Measurements from ENCODE around the gene RASA3. TPM values are rescaled to one million over a fixed set of nuclear protein-coding genes. Genes with fewer than 3 reads are reported as not detected.

RASA3 gene
- total RNA-seq, 1 experiment from 2014 or later = 22.3 TPM

DNA sequence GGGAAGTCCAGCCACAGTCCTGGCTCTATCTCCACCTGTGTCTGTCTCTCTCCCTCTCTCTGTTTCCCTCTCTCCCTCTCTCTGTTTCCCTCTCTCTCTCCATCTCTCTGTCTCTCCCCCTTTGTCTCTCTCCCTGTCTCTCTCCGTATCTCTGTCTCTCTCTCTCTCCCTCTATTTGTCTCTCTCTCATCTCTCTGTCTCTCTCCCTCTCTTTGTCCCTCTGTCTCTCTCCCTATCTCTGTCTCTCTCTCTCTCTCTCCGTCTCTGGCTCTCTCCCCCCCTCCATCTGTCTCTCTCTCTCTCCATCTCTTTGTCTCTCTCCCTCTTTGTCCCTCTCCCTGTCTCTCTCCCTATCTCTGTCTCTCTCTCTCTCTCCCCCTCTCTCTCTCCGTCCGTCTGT, 119.1 kb downstream of the RASA3 start:
- Mint-ChIP-seq H3K27me3 (ENCODE audit: low read depth) (no peaks in the 10 kb centered on the region), H3K9me3 (no peaks in the 10 kb centered on the region), H3K27ac (no peak overlapping the region), H3K4me3 (no peak overlapping the region), H3K36me3 (peaks cover 9% of the 10 kb centered on the region), H3K4me1 (no peaks in the 10 kb centered on the region)
- CTCF ChIA-PET = no interaction called here
- DNase-seq (ENCODE audit: low spot score) (no peak), ATAC-seq (no peak)
- TF ChIP-seq ZNF219 (CRISPR knock-in tag; IDR thresholded peaks at IDR 0.05; ENCODE audit: borderline replicate concordance) = no peak
- TF ChIP-seq, protein P1, sequence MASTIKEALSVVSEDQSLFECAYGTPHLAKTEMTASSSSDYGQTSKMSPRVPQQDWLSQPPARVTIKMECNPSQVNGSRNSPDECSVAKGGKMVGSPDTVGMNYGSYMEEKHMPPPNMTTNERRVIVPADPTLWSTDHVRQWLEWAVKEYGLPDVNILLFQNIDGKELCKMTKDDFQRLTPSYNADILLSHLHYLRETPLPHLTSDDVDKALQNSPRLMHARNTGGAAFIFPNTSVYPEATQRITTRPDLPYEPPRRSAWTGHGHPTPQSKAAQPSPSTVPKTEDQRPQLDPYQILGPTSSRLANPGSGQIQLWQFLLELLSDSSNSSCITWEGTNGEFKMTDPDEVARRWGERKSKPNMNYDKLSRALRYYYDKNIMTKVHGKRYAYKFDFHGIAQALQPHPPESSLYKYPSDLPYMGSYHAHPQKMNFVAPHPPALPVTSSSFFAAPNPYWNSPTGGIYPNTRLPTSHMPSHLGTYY (CRISPR knock-in tag; IDR thresholded peaks at IDR 0.05) = no peak
- TF ChIP-seq TCF7 (CRISPR knock-in tag; IDR thresholded peaks at IDR 0.05; ENCODE audit: low read depth) = no peak
- no peak for TF ChIP-seq NFATC4 (CRISPR knock-in tag; IDR thresholded peaks at IDR 0.05)
- TF ChIP-seq SMAD3 (CRISPR knock-in tag; IDR thresholded peaks at IDR 0.05; ENCODE audit: borderline replicate concordance) = no peak
- TF ChIP-seq TP53 (CRISPR knock-in tag; IDR thresholded peaks at IDR 0.05) = no peak
- TF ChIP-seq, protein P2, sequence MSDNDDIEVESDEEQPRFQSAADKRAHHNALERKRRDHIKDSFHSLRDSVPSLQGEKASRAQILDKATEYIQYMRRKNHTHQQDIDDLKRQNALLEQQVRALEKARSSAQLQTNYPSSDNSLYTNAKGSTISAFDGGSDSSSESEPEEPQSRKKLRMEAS (CRISPR knock-in tag; IDR thresholded peaks at IDR 0.05) = no peak
- no peak for TF ChIP-seq ESRRA (CRISPR knock-in tag; IDR thresholded peaks at IDR 0.05; ENCODE audit: borderline replicate concordance)
- TF ChIP-seq, protein P3, sequence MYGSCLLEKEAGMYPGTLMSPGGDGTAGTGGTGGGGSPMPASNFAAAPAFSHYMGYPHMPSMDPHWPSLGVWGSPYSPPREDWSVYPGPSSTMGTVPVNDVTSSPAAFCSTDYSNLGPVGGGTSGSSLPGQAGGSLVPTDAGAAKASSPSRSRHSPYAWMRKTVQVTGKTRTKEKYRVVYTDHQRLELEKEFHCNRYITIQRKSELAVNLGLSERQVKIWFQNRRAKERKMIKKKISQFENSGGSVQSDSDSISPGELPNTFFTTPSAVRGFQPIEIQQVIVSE (CRISPR knock-in tag; IDR thresholded peaks at IDR 0.05; ENCODE audit: borderline replicate concordance) = no peak
- TF ChIP-seq PRRX2 (CRISPR knock-in tag; IDR thresholded peaks at IDR 0.05) = no peak
- TF ChIP-seq, protein P4, sequence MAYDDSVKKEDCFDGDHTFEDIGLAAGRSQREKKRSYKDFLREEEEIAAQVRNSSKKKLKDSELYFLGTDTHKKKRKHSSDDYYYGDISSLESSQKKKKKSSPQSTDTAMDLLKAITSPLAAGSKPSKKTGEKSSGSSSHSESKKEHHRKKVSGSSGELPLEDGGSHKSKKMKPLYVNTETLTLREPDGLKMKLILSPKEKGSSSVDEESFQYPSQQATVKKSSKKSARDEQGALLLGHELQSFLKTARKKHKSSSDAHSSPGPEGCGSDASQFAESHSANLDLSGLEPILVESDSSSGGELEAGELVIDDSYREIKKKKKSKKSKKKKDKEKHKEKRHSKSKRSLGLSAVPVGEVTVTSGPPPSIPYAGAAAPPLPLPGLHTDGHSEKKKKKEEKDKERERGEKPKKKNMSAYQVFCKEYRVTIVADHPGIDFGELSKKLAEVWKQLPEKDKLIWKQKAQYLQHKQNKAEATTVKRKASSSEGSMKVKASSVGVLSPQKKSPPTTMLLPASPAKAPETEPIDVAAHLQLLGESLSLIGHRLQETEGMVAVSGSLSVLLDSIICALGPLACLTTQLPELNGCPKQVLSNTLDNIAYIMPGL (CRISPR knock-in tag; IDR thresholded peaks at IDR 0.05) = no peak
- POLR2A ChIA-PET = no interaction called here

DNA sequence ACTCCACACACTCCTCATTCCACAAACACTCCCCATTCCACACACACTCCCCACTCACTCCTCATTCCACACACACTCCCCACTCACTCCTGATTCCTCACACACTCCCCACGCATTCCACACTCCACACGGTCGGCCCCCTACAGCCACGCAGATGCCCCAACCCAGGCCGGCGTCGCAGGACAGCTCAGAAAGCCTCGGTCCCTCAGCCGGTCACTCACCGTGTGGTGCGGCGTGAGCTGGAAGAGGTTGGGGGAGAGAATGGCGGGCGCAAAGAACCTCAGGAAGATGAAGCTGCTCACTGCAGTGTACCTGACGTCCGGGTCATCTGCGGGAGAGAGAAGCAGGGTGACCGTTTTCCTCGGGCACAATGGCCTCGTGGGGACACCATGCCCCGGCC, 119.5 kb downstream of the RASA3 start:
- Mint-ChIP-seq H3K4me1 (no peaks in the 10 kb centered on the region), H3K4me3 (no peak overlapping the region), H3K27ac (no peak overlapping the region), H3K9me3 (no peaks in the 10 kb centered on the region), H3K36me3 (peaks cover 9% of the 10 kb centered on the region), H3K27me3 (ENCODE audit: low read depth) (no peaks in the 10 kb centered on the region)
- ATAC-seq = no peak
- no peak for TF ChIP-seq KAT7 (CRISPR knock-in tag; IDR thresholded peaks at IDR 0.05; ENCODE audit: borderline replicate concordance)
- no peak for TF ChIP-seq ZNF671 (CRISPR knock-in tag; IDR thresholded peaks at IDR 0.05)
- TF ChIP-seq, protein P5, sequence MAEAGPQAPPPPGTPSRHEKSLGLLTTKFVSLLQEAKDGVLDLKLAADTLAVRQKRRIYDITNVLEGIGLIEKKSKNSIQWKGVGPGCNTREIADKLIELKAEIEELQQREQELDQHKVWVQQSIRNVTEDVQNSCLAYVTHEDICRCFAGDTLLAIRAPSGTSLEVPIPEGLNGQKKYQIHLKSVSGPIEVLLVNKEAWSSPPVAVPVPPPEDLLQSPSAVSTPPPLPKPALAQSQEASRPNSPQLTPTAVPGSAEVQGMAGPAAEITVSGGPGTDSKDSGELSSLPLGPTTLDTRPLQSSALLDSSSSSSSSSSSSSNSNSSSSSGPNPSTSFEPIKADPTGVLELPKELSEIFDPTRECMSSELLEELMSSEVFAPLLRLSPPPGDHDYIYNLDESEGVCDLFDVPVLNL (CRISPR knock-in tag; IDR thresholded peaks at IDR 0.05; ENCODE audit: borderline replicate concordance, low read depth) = no peak
- no peak for TF ChIP-seq ZNF219 (CRISPR knock-in tag; IDR thresholded peaks at IDR 0.05; ENCODE audit: borderline replicate concordance)
- TF ChIP-seq MYBL2 (CRISPR knock-in tag; IDR thresholded peaks at IDR 0.05) = no peak
- TF ChIP-seq, protein P6, sequence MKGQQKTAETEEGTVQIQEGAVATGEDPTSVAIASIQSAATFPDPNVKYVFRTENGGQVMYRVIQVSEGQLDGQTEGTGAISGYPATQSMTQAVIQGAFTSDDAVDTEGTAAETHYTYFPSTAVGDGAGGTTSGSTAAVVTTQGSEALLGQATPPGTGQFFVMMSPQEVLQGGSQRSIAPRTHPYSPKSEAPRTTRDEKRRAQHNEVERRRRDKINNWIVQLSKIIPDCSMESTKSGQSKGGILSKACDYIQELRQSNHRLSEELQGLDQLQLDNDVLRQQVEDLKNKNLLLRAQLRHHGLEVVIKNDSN (CRISPR knock-in tag; IDR thresholded peaks at IDR 0.05) = no peak
- TF ChIP-seq ZNF423 (CRISPR knock-in tag; IDR thresholded peaks at IDR 0.05) = no peak
- TF ChIP-seq CREB1 (CRISPR knock-in tag; IDR thresholded peaks at IDR 0.05) = no peak
- TF ChIP-seq OVOL2 (CRISPR knock-in tag; IDR thresholded peaks at IDR 0.05; ENCODE audit: borderline replicate concordance) = no peak
- no peak for TF ChIP-seq SMAD4 (CRISPR knock-in tag; IDR thresholded peaks at IDR 0.05)
- no peak for TF ChIP-seq HMGA2 (CRISPR knock-in tag; IDR thresholded peaks at IDR 0.05)
- TF ChIP-seq SMAD3 (CRISPR knock-in tag; IDR thresholded peaks at IDR 0.05; ENCODE audit: borderline replicate concordance) = no peak
- TF ChIP-seq JUN (CRISPR knock-in tag; IDR thresholded peaks at IDR 0.05) = no peak
- TF ChIP-seq, protein P2 (CRISPR knock-in tag; IDR thresholded peaks at IDR 0.05) = no peak
- no peak for TF ChIP-seq TEAD4 (CRISPR knock-in tag; IDR thresholded peaks at IDR 0.05)
- no peak for TF ChIP-seq ZNF263 (CRISPR knock-in tag; IDR thresholded peaks at IDR 0.05; ENCODE audit: low read depth)
- TF ChIP-seq NFYB (CRISPR knock-in tag; conservative IDR thresholded peaks at IDR 0.05; ENCODE audit: low read depth) = no peak
- TF ChIP-seq ELF4 (CRISPR knock-in tag; IDR thresholded peaks at IDR 0.05; ENCODE audit: low read depth) = no peak
- TF ChIP-seq NR3C1 (CRISPR knock-in tag; conservative IDR thresholded peaks at IDR 0.05; ENCODE audit: low read depth) = no peak
- DNase-seq (ENCODE audit: low spot score) = no peak
- POLR2A ChIA-PET = no interaction called here
- CTCF ChIA-PET = no interaction called here
